GM12891 (cell line): ENCODE results near the gene TEPSIN.

Experiments used
- PAX5 ChIP-seq: IDR thresholded peaks from 2 replicates; pipeline ENCODE4 v1.6.1; 2011; ENCODE audit warnings: low read length, moderate library complexity, mild to moderate bottlenecking; ENCODE audit not compliant: insufficient read depth, severe bottlenecking
- POLR2A ChIP-seq: IDR thresholded peaks from 2 replicates; pipeline ENCODE4 v1.6.1; 2011; ENCODE audit warnings: low read depth, low read length, control low read depth
- POLR2AphosphoS5 ChIP-seq: IDR thresholded peaks from 2 replicates; pipeline ENCODE4 v1.6.1; 2011; ENCODE audit warnings: low read depth, low read length, control low read depth
- SPI1 ChIP-seq: IDR thresholded peaks from 2 replicates; pipeline ENCODE4 v1.6.1; 2011; ENCODE audit warnings: low read depth, low read length, control low read depth
- TAF1 ChIP-seq: IDR thresholded peaks from 2 replicates; pipeline ENCODE4 v1.6.1; 2011; ENCODE audit warnings: low read depth, low read length, control low read depth

- TF ChIP-seq POLR2AphosphoS5 (no peak), POLR2A (no peak), TAF1 (no peak), SPI1 (no peak), PAX5 (no peak)
These were observed 32.4 kb upstream of the TEPSIN start for GRCh38 chr17:81271226-81271625.
